ENCODE measurements around the gene TRAPPC5. TPM values are rescaled to one million over a fixed set of nuclear protein-coding genes. Genes with fewer than 3 reads are reported as not detected.

The TRAPPC5 gene
- total and polyA plus RNA-seq, 2 experiments from 2014 or later: 78.3 to 252 TPM

DNA sequence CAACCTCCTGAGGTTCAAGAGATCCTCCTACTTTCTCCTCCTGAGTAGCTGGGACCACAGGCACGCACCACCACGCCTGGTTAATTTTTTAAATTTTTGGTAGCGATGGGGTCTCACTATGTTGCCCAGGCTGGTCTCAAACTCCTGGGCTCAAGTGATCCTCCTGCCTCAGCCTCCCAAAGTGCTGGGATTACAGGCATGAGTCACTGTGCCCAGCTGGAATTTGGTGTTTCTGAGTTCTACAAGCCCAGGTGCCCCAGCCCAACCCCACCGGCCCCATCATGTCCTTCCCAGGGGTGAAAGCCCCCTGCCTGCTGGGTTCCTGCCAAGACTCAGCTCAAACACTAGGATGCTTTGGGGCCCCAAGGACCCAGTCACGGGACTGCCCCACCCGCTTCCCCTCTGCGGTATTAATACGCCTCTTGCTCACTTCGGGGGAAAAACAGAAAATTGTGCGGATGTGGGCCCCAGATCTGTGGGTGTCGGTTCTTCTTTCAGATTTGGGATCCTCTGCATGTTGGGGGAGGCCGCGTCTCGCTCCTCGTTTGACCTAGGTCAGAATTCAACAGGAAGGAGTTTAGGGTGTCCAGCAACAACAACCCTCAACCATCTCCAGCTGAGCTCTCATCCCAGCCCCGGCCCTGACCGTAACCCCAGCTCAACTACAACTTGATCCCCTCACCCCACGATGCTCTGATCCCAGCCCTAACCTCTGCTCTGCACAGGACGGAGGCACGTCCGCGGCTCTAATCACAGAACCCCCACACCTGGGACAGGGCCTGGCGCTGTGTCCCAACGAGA lies 25.0 kb downstream of the TRAPPC5 start (continued):
- TF ChIP-seq, protein P1, sequence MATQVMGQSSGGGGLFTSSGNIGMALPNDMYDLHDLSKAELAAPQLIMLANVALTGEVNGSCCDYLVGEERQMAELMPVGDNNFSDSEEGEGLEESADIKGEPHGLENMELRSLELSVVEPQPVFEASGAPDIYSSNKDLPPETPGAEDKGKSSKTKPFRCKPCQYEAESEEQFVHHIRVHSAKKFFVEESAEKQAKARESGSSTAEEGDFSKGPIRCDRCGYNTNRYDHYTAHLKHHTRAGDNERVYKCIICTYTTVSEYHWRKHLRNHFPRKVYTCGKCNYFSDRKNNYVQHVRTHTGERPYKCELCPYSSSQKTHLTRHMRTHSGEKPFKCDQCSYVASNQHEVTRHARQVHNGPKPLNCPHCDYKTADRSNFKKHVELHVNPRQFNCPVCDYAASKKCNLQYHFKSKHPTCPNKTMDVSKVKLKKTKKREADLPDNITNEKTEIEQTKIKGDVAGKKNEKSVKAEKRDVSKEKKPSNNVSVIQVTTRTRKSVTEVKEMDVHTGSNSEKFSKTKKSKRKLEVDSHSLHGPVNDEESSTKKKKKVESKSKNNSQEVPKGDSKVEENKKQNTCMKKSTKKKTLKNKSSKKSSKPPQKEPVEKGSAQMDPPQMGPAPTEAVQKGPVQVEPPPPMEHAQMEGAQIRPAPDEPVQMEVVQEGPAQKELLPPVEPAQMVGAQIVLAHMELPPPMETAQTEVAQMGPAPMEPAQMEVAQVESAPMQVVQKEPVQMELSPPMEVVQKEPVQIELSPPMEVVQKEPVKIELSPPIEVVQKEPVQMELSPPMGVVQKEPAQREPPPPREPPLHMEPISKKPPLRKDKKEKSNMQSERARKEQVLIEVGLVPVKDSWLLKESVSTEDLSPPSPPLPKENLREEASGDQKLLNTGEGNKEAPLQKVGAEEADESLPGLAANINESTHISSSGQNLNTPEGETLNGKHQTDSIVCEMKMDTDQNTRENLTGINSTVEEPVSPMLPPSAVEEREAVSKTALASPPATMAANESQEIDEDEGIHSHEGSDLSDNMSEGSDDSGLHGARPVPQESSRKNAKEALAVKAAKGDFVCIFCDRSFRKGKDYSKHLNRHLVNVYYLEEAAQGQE (IDR thresholded peaks at IDR 0.05; ENCODE audit: unreplicated experiment): no peak
- TF ChIP-seq ZNF114 (CRISPR knock-in tag; IDR thresholded peaks at IDR 0.05) (no peak), CREB1 (CRISPR knock-in tag; IDR thresholded peaks at IDR 0.05; ENCODE audit: low read depth) (no peak), EZH2 (IDR thresholded peaks at IDR 0.05; ENCODE audit: low read depth, unreplicated experiment) (no peak), ETS1 (IDR thresholded peaks at IDR 0.05) (no peak), NANOG (IDR thresholded peaks at IDR 0.05; ENCODE audit: borderline replicate concordance) (no peak), STAT1 (IDR thresholded peaks at IDR 0.05; ENCODE audit: unreplicated experiment) (no peak), POLR2AphosphoS5 (IDR thresholded peaks at IDR 0.05; ENCODE audit: low read depth) (no peak)

DNA sequence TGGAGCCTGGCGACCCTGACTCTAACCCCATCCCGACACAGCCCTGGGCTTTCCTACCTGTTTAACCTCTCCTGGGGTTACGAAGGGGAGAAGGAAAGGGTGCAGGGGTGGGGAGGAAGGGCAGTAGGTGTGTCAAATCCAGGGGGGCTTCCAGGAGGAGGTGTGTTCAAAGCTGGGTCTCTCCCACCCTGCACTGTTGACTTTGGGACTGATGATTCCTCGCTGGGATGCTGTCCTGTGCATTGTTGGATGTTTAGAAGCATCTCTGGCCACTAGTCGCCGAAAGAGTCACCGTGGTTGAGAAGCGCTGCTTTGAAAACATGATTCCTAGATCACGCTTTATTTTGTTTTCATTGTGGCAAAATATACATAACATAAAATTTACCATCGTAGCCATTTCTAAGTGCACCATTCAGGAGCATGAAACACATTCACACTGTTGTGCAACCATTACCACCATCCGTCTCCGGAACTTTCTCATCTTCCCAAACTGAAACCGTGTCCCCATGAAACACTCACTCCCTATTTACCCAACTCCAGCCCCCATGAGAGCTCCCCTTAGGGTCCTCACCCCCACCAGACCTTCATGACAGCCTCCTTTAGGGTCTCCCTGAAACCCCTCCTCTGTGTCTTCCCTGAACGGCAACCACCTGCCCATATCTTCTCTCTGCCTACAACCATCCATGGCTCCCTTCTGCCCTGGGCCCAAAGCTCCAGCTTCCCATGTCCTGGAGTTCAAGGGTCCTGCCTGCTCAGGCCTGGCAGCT lies 25.7 kb downstream of the TRAPPC5 start:
- no peak for ATAC-seq
- no peaks in the 10 kb centered on the region for H3K9me2 ChIP-seq (ENCODE audit: insufficient read depth)
- TF ChIP-seq NANOG (IDR thresholded peaks at IDR 0.05; ENCODE audit: borderline replicate concordance) (no peak), POLR2AphosphoS5 (IDR thresholded peaks at IDR 0.05; ENCODE audit: low read depth) (no peak), JUNB (IDR thresholded peaks at IDR 0.05; ENCODE audit: unreplicated experiment) (no peak), EZH2 (IDR thresholded peaks at IDR 0.05; ENCODE audit: low read depth, unreplicated experiment) (no peak), ETS1 (IDR thresholded peaks at IDR 0.05) (no peak), CREB1 (CRISPR knock-in tag; IDR thresholded peaks at IDR 0.05; ENCODE audit: low read depth) (no peak)
- TF ChIP-seq, protein P2, sequence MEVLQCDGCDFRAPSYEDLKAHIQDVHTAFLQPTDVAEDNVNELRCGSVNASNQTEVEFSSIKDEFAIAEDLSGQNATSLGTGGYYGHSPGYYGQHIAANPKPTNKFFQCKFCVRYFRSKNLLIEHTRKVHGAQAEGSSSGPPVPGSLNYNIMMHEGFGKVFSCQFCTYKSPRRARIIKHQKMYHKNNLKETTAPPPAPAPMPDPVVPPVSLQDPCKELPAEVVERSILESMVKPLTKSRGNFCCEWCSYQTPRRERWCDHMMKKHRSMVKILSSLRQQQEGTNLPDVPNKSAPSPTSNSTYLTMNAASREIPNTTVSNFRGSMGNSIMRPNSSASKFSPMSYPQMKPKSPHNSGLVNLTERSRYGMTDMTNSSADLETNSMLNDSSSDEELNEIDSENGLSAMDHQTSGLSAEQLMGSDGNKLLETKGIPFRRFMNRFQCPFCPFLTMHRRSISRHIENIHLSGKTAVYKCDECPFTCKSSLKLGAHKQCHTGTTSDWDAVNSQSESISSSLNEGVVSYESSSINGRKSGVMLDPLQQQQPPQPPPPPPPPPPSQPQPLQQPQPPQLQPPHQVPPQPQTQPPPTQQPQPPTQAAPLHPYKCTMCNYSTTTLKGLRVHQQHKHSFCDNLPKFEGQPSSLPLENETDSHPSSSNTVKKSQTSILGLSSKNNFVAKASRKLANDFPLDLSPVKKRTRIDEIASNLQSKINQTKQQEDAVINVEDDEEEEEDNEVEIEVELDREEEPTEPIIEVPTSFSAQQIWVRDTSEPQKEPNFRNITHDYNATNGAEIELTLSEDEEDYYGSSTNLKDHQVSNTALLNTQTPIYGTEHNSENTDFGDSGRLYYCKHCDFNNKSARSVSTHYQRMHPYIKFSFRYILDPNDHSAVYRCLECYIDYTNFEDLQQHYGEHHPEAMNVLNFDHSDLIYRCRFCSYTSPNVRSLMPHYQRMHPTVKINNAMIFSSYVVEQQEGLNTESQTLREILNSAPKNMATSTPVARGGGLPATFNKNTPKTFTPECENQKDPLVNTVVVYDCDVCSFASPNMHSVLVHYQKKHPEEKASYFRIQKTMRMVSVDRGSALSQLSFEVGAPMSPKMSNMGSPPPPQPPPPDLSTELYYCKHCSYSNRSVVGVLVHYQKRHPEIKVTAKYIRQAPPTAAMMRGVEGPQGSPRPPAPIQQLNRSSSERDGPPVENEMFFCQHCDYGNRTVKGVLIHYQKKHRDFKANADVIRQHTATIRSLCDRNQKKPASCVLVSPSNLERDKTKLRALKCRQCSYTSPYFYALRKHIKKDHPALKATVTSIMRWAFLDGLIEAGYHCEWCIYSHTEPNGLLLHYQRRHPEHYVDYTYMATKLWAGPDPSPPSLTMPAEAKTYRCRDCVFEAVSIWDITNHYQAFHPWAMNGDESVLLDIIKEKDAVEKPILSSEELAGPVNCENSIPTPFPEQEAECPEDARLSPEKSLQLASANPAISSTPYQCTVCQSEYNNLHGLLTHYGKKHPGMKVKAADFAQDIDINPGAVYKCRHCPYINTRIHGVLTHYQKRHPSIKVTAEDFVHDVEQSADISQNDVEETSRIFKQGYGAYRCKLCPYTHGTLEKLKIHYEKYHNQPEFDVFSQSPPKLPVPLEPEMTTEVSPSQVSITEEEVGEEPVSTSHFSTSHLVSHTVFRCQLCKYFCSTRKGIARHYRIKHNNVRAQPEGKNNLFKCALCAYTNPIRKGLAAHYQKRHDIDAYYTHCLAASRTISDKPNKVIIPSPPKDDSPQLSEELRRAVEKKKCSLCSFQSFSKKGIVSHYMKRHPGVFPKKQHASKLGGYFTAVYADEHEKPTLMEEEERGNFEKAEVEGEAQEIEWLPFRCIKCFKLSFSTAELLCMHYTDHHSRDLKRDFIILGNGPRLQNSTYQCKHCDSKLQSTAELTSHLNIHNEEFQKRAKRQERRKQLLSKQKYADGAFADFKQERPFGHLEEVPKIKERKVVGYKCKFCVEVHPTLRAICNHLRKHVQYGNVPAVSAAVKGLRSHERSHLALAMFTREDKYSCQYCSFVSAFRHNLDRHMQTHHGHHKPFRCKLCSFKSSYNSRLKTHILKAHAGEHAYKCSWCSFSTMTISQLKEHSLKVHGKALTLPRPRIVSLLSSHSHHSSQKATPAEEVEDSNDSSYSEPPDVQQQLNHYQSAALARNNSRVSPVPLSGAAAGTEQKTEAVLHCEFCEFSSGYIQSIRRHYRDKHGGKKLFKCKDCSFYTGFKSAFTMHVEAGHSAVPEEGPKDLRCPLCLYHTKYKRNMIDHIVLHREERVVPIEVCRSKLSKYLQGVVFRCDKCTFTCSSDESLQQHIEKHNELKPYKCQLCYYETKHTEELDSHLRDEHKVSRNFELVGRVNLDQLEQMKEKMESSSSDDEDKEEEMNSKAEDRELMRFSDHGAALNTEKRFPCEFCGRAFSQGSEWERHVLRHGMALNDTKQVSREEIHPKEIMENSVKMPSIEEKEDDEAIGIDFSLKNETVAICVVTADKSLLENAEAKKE (CRISPR knock-in tag; IDR thresholded peaks at IDR 0.05): no peak

More for the DNA sequence above, 25.7 kb downstream of the TRAPPC5 start:
- Mint-ChIP-seq H3K4me3 (no peak overlapping the region), H3K27me3 (ENCODE audit: insufficient read depth, low read depth, poor library complexity) (peaks cover 10% of the 10 kb centered on the region), H3K9me3 (no peaks in the 10 kb centered on the region), H3K36me3 (ENCODE audit: low read depth) (no peaks in the 10 kb centered on the region; the same call in 2 of the 3 replicates), H3K4me1 (no peaks in the 10 kb centered on the region), H3K27ac (no peak overlapping the region)
- Histone ChIP-seq H3K79me2 (replicated peaks; ENCODE audit: insufficient read depth) (no peaks in the 10 kb centered on the region), H3K27me3 (ENCODE audit: insufficient read depth) (no peaks in the 10 kb centered on the region), H3K4me3 (no peak overlapping the region), H3K4me2 (no peak overlapping the region), H3K4me1 (ENCODE audit: insufficient read depth) (no peaks in the 10 kb centered on the region), H3F3A (replicated peaks; ENCODE audit: low read depth) (no peaks in the 10 kb centered on the region), H3K27ac (ENCODE audit: low read depth) (no peak overlapping the region), H3K36me3 (ENCODE audit: insufficient read depth) (no peaks in the 10 kb centered on the region), H4K20me1 (replicated peaks; ENCODE audit: insufficient read depth) (no peaks in the 10 kb centered on the region), H2AFZ (no peak overlapping the region; the same call in 1 of the 2 replicates)
- no peak for DNase-seq (ENCODE audit: low spot score)
